AG20443 (cell line): ENCODE measurements around the gene MOGAT2.
"Not testable (repeated sequence)": the region's sequence is repeated elsewhere in the genome, so short reads cannot be mapped to it uniquely, and the experiment has no call there.

Source experiments
- DNase-seq: peaks from one replicate; pipeline ENCODE4 v3.0.0; 2012; ENCODE audit warnings: low spot score, mixed read lengths

MOGAT2 gene

DNA sequence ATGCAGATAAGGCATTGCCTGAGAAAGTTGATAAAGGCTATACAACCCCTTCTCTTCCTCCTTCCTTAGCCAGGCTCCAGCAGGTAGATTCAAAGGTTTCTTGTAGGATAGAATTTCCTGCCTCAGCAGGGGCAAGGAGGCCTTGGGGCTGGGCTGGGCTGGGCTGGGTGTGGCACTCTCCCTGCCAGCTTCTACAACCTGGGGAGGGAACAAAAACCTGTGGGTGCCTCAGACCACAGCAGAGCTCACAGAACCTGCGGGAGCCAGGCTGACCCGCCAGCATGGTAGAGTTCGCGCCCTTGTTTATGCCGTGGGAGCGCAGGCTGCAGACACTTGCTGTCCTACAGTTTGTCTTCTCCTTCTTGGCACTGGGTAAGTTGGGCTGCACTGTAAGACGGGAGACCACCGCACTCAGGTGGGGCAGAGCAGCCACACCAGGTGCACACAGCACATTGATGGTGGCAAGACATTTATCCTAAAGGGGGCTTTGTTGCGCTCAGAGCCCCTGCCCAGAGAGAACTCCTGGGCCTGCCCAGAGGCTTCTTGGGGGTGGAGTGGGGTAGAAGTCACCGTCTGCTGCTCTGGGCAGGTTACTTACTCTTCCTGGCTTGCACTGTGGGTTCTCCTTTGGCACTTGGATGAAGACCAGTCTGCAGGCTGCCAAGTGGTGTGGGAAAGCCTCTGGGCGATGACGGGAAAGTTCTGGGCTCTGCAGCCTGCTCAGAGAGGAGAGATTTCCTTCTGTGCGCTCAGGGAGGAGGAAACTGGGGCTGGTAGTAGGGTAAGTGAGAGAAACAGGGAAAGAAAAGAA, at the start of gene MOGAT2:
MOGAT2 (plus strand) TSS at position 231 of the 811 bp plus-strand sequence; CDS start at position 282, 51 bp downstream.
- no peak for DNase-seq

DNA sequence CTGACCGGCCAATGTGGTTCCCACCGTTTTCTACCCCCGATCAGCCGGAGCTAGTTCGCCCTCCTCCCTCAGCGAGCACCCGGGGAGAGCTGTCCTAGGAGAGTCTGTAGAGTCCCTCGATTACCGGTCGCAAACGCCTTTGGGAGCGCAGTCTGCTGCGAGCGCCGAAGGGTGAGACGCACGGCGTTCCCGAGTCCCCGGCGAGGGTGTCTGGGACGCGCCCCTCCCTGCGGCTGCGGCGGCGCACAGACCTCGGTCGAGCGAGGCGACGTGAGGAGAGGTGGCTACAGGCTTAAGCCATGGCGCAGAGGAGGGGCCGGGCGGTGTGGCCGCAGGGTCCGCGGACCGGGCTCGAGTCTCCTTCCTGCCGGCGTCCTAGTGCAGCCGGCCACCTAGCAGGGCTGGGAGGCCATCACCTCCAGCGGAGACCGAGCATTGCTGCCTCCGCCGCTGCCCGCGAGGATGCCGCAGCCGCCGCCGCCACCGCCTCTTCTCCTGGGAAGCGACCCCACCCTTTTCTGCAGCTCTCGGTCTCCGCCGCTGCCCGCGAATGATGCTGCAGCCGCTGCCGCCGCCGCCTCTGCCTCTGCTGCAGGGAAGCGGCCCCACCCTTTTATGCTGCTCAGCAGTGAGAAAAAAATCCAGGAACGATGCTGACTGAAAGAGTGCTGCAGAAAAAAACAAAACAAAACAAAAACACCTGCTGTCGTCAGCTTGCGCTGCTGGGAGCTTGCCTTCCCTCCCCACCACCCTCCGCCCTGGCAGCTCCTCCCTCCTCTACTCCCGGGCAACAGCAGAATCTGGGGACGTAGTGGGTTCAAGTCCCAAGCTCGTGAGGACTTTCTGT, 49.0 kb upstream of the MOGAT2 start, which contains the start of gene MAP6:
MAP6 (minus strand) TSS at position 588 of the 847 bp plus-strand sequence. CDS start 669 bp downstream, outside the sequence.
- DNase-seq, result peak; percentile 63

DNA sequence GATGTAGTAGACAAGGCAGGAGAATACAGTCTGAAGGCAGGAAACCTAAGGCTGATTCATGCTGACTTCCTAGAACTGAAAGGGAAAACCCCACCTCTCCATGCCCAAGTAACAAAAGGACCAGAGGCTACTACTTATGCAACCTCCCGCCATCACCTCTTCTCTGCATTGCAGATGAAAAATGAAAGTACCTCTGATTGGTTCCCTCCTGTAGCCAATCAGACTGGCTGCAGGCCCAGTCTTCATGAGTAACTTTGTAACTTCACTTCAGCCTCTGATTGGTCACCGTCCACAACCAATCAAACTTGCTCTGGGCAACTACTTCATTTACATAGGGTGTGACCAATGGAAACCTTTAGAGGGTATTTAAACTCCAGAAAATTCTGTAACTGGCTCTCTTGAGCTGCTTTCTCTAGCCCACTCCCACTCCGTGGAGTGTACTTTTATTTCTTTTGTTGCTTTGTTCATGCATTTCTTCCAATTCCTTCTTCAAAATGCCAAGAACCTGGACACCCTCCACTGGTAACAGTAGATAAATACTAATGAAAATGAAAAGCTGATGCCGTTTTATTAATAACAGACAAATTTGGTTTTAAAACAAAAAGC, 43.6 kb upstream of the MOGAT2 start:
- DNase-seq, result no peak

DNA sequence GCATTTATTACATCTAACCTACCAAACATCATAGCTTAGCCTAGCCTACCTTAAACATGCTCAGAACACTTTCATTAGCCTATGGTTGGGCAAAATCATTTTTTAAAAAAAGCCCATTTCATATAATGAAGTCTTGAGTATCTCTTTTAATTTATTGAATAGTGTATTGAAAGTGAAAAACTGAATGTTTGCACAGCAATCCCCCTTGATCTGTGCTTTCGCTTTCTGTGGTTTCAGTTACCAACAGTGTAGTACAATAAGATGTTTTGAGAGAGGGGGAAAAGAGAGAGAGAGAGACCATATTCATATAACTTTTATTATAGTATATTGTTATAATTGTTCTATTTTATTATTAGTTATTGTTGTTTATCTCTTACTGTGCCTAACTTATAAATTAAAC, 40.4 kb upstream of the MOGAT2 start:
- no peak for DNase-seq

DNA sequence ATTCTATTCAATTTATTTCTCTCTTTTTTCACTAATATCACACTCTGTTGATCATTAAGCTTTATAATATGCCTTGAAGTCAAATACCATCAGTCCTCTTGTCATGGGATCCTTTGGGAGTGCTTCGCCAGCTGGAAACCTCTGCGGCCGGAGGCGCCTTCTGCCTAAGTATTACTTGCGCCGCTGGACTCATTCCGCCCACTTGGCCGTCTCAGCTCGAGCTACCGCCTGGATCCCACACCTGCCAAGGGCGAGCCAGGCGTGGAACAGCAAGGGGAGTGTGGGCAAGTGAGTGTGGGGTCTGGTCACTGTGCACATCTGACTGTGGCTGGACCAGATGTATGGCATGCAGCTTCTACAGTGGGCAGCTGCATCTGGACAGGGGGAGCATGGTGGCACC, 39.7 kb upstream of the MOGAT2 start:
- no peak for DNase-seq

DNA sequence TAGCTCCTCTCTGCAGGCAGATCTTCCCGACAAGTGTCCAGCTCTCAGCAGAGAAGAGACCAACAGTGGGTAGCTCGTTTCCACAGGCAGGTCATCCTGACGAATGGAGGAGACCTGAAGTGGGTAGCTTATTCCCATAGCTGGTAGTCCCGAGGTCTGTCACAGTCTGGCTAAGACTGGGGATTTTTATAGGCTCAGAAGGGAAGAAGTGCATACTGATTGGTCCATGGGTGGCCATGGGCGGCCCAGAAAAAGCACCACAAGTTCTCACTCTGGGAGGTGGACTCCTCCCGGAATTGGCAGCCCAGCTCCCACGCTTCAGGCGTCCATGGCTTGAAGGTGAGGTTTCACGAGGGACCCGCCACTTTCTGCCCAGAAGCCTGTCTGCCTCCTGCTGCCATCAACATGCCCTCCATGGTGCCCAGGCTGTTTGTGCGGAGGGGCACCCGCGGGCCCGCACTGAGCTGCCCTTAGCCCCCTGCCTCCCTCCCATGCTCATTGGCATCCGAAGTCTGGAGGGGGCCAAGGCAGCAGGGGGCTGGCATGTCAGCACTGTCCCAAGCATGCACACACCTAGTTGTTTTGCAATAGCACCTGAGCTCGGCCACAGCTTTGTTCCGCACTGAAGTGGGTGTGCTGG, 38.9 kb upstream of the MOGAT2 start:
- no peak for DNase-seq

DNA sequence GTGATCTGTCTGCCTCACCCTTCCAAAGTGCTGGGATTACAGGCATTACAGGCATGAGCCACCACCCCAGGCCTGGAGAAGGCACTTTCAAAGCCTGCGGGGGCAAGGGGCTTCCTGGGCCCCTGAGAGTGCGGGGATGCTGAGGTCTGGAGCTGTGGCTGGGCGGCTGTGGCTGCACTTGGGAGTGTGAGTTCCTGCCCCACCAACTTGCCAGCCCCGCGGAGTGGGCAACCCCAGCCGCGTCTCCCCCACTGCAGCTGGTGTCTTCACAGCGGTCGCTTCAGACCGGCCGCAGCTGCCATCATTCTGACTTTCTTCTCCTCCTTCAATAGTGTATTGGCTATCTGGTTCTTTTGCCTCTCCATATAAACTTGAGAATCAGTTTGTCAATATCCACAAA, 38.1 kb upstream of the MOGAT2 start:
- DNase-seq, result no peak

DNA sequence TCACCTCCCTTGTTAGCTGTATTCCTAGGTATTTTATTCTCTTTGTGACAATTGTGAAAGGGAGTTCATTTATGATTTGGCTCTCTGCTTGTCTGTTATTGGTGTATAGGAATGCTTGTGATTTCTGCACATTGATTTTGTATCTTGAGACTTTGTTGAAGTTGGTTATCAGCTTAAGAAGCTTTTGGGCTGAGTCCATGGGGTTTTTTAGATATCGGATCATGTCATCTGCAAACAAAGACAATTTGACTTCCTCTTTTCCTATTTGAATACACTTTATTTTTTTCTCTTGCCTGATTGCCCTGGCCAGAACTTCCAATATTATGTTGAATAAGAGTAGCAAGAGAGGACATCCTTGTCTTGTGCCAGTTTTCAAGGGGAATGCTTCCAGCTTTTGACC, 33.8 kb upstream of the MOGAT2 start:
- DNase-seq, result not testable (repeated sequence)

DNA sequence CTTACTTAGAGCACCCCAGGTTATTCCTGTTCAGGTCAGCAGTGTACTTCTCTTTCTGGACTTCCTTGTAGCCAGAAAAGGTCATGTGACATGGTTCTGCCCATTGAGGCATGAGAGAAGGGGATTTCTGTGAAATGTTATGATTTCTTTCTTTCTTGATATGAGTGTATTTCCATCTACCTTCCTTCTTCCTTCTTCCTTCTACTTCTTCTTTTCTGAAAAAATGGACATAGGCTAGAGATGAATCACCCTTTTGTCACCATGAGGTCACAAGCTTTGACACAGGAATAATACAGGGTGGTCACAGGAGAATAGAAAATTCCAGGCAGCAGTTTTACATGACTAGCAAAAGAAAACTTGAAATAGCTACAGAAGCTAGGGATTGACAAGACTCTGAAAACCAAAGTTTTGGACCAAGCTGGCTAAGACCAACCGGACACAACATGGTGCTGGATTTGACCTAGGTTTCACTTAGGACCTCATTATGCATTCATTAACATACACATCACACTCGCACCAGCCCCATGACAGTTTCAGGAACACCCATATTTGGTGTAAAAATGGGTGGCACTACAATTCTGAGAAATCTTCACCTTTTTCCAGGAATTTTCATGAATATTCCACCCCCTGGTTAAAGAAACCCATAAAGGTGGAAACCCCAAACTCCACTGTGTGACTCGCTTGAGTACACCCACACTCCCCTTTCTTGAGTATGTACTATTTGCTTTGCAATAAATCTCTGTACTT, 27.6 kb upstream of the MOGAT2 start:
- no peak for DNase-seq

DNA sequence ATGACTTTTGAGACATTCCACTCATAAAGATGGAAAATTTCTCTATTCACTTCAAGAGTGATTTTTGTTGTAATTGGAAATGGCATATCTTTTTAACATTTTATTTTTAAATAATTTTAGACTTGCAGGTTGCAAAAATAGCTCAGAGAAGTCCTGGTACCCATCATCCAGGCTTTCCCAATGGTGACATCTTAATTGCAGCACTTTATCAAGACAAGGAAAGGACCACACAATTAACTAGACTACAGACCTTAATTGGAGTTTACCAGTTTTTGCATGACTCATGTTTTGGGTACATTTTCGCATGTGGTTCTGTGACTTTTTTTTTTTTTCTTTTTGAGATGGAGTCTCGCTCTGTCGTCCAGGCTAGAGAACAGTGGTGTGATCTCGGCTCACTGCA, 25.8 kb upstream of the MOGAT2 start:
- no peak for DNase-seq

DNA sequence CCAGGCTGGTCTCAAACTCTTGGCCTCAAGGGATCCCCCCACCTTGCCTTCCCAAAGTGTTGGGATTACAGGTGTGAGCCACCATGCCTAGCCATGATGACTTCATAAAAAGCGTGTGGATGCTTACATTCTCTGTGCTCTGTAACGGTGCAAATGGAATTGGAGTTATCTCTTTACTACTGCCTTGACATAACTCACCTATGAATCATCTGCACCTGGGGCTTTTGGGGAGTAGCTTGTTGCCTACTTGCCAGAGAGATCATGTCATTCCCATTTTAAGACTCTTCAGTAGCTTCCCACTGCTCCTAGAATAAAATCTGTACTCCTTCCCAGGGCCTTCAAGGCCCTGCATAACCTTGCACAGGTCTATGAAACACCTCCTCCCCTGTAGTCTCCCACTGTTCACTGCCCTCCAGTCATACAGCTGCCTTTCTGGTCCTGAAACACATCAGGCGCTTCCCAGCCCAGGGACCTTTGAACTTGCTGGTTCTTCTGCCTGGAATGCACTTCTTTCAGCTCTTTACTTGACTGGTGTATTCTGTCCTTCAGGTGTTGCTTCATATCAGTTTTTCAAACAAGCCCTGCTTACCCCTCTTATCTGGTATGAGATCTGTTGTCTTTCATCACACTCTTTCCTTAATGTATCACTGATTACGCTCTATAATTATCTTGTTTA, 19.6 kb upstream of the MOGAT2 start:
- no peak for DNase-seq

DNA sequence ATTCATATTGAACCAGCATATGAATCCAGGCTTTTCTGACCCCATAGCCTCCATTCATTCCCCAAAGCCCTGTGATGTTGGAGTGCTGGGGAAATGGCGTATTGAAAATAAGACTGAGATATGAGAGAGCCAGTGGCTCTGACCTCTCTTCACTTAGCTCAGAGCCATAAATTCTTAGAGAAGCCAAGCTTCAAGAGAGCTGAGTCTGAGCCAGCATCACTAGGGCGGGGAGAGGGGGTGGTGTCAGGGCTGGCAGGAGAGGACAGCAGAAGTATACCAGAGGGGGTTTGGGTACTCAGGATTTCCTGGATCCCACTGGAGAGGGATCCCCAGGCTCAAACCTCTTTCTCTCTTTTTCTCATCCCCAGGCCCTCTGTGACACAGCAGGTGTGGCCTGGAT, 16.7 kb upstream of the MOGAT2 start:
- no peak for DNase-seq

DNA sequence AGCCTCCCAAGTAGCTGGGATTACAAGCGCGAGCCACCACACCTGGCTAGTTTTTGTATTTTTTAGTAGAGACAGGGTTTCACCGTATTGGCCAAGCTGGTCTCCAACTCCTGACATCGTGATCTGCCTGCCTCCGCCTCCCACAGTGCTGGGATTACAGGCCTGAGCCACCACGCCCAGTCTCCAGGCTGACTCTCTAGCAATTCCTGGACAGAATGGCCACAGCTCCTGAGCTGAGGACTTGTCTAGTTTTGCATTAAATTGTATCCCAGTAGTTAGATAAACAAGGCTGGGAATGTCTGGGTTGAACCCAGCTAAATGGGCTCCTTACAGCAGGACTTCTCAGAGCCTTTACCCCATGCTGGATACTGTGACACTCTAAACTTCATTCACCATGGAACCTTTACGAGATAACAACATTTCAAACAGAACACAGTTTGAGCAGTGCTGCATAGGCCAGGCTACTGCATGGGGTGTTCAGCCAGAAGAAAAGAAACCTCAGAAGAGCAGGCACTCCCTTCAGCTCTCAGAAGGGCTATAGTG, 13.9 kb upstream of the MOGAT2 start:
- peak; percentile 1 for DNase-seq

DNA sequence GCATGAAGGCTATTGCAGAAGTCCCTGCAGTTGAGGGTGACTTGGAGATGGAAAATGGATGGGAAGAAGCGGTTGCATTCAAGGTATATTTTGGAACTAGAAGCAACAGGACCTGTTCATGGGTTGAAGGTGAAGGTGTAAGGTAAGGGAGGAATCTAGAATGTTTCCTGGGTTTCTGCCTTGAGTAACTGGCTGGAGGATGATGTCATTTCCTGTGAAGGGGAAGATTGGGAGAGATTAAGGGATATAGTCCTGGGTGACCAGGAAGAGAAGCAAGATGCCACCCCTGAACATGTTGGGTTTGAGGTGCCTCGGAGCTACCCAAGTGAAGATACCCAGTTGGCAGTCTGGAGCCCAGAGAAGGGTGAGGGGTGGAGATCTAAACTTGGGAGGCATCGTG, 12.1 kb upstream of the MOGAT2 start:
- DNase-seq, result peak; percentile 6

DNA sequence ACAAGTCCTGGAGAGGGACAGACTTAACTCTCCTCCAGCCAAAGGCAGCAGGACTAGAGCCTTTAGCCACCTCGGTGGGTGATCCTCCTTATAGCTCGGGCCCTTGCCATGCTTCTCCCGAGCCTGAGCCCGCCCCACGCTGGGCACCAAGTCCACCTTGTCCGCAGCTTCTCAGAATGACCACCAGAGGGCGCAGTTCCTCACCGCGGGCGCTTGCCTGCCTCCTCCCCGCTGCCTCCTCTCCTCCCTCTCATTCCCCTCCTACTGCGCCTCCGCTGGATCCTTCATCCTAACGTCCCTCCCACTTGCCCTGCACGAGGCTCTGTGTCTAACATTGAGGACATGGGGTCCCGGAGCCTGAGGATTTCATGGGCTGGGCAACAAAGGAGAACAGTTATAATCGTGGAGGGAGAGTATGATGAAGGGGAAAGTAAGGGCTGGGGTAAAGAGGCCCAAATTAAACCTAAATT, 11.3 kb upstream of the MOGAT2 start:
- DNase-seq, result peak; percentile 94

DNA sequence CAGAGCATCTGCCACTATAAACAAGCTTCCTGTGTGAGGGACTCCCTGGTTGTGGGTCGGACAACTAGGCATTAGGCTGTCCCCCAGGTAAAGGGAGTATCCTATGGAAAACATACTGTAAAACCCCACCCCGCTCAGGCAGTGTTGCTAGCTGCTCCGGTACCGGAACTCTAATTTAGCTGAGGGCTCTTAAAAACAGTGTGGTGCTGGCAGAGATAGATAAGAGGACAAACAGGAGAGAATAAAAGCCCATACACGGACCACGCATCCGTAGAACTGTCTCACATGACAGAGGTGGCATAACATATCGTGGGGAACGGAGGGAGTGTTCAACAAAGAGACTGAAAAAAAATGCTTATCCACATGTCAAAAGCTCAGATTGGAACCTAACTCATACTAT, 3.4 kb upstream of the MOGAT2 start:
- peak; percentile 2 for DNase-seq

DNA sequence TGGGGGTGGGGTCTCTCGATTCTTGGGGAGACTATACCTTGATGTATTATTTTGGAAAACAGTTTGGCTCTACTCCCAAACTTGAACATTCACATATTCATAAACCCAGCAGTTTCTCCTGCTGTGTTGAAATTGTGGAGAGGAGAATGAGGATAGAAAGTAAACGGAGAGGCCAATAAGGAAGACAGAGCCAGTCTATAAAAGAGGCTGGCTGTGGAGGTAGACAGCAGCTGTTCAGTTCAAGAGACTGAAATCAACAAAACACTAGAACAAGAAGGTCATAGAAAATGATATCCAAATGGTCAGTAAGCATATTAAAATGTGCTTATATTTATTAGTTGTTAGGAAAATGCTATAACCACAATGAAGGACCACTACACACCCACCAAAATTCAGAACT, 1.9 kb upstream of the MOGAT2 start:
- DNase-seq, result no peak

DNA sequence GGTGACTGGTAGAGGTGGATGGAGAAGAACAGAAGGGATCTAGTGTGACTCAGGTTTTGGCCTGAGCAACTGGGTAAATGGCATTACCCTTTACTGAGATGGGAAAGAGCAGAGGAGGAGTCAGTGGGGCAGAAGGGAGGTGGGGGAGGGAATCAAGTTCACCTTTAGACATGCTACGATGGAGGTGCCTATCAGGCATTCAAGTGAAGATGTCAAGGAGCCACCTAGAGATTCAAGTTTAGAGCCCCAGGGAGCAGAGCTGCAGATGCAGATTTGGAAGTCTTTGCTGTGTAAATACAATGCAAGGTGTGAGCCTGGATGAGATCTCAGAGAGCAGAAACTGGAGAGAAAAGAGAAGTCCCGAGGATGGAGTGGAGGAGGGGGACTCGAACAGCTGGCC, 979 bp upstream of the MOGAT2 start:
- DNase-seq, result no peak

DNA sequence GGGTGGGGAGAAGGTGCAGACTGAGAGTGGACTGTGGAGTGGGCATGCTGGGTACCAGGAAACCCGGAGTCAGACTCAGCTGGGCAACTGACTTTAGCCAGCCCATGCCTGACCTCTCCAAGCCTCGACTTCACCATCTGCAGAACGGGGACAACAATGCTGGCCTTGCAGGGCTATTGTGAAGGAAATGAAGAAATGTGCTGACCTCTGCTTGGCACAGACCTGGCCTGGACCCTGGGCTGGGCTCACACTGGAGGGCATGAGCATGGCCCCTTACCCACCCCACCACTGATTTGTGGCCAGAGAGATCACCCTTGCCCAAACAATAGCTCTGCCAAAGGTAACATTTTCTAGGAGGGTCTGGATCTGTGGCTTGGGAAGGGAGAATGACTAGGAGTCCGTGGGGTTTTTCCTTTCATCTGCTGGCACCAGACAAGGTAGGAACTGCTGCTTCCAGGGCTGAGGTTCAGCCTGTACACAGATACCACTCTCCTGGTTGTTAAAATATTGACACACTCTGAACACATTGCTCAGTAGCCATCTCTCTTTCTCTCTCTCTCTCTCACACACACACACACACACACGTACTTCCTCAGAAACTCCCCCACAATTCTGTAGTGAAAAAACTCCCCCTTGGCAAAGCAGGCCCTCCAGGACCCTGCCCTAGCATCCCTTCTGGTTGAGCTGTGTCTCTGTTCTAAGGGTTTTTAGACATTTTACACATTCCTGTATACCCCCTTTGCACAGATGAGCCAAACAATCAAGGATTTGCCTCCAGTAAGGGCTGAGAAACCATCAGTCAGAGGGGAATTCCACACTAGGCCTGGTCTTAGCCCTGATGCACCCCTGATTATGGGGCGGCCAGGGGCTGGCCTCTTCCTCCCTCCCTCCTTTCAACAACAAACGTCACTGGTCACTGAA, 1.0 kb downstream of the MOGAT2 start:
- DNase-seq, result no peak
